AG10803 (cell line): ENCODE data around the gene MEIS1.
A peak's percentile ranks its signal among the peaks of the same experiment; 100 is the strongest.

Source experiments
- DNase-seq: peaks from one replicate; pipeline ENCODE4 v3.0.0; 2010; ENCODE audit warnings: low read depth
- H3K4me3 ChIP-seq: 2 replicates; pipeline ENCODE4 v1.5.1; 2011; ENCODE audit warnings: mild to moderate bottlenecking, low read length, control low read depth
- CTCF ChIP-seq: conservative IDR thresholded peaks from 2 replicates; pipeline ENCODE4 v1.5.1; 2011; ENCODE audit warnings: mild to moderate bottlenecking, low read length, control low read depth, inconsistent platforms

Gene MEIS1

GRCh38 chr2:66562304-66562685 lies 127.4 kb downstream of the MEIS1 start:
- TF ChIP-seq CTCF = no peak
- DNase-seq = no peak
- no peak overlapping the region for H3K4me3 ChIP-seq

GRCh38 chr2:66563473-66563872 lies 128.5 kb downstream of the MEIS1 start:
- TF ChIP-seq CTCF = no peak
- H3K4me3 ChIP-seq = no peak overlapping the region
- DNase-seq = no peak

- no peak for TF ChIP-seq CTCF
- no peak overlapping the region for H3K4me3 ChIP-seq
- peak; percentile 28 for DNase-seq
Measured at GRCh38 chr2:66565291-66565690, 130.4 kb downstream of the MEIS1 start.

DNA sequence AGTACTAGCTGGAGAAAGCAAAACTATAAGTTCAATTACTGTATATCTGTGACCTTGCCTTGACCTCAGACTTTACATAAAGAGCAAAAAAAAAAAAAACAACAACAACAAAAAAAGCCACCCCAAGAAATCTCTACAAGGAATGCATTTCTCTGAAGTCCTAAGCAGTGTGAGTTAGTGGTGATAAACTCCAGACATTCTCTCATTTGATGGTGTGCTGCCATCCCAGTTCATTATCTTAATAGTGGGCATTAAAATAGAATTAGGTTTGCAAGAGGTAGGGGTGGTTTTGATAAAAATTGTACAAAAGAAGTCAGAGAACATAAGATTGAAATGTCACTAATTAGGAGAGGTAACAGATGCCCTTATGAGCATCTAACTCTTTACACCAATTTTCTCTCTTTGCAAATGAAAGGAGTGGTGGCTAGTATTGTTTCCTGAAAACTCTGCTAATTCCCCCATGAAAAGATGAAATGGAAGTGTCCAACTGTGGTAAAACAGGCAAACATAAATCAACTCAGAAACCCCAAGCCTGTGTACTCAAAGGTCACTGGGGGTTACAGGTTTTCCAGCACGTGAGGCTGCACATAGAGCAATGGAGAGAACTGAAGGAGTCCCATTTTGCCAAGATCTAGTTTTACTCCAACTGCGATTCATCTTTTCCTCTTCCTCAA lies 131.9 kb downstream of the MEIS1 start:
- DNase-seq = no peak
- no peak overlapping the region for H3K4me3 ChIP-seq
- TF ChIP-seq CTCF = no peak

GRCh38 chr2:66567729-66568128 lies 132.8 kb downstream of the MEIS1 start:
- no peak overlapping the region for H3K4me3 ChIP-seq
- DNase-seq = no peak

DNA sequence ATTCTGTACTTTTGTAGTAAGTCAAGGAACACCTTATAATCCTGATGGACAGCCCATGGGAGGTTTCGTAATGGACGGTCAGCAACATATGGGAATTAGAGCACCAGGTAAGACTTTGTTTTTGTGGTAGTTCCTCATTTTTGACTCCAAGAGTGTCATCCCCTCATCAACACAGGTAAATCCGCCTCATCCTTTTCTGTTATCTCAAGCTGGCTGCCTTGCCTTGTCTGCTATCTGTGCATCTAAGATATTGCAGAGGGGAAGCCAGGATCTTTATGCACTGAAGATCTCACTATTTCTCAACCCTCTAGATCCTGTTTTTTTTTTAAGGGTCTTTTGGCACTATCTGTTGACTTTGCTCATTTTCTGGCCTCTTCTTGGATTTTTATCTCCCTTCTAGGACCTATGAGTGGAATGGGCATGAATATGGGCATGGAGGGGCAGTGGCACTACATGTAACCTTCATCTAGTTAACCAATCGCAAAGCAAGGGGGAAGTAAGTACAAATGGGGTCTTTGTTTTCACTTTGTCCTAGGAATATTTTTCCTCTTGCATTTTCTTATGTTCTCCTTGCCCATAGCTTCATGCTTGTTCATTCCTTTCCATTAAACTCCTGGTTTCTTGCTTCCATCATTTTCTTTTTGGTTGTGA lies 133.8 kb downstream of the MEIS1 start:
- H3K4me3 ChIP-seq = no peak overlapping the region
- TF ChIP-seq CTCF = no peak
- no peak for DNase-seq

More at GRCh38 chr2:66567729-66568128, 132.8 kb downstream of the MEIS1 start:
- no peak for TF ChIP-seq CTCF

- H3K4me3 ChIP-seq = no peak overlapping the region
- no peak for TF ChIP-seq CTCF
- peak; percentile 78 for DNase-seq
Measured at GRCh38 chr2:66569321-66569851, 134.5 kb downstream of the MEIS1 start.
